ENCODE measurements around the gene SIL1. TPM values are rescaled to one million over a fixed set of nuclear protein-coding genes. Genes with fewer than 3 reads are reported as not detected.
"Not testable (repeated sequence)": the region's sequence is repeated elsewhere in the genome, so short reads cannot be mapped to it uniquely, and the experiment has no call there.

Gene SIL1
- total RNA-seq, 1 experiment from 2014 or later = 10.7 TPM

- no peak for TF ChIP-seq USF2 (CRISPR knock-in tag; IDR thresholded peaks at IDR 0.05)
These were observed 30.6 kb downstream of the SIL1 start (continued) for GRCh38 chr5:139167533-139167932.

GRCh38 chr5:139167063-139167462 lies 31.1 kb downstream of the SIL1 start:
- TF ChIP-seq OVOL2 (CRISPR knock-in tag; IDR thresholded peaks at IDR 0.05; ENCODE audit: borderline replicate concordance) = no peak
- TF ChIP-seq NFYB (CRISPR knock-in tag; conservative IDR thresholded peaks at IDR 0.05; ENCODE audit: low read depth) = no peak
- no peak for TF ChIP-seq IRF1 (CRISPR knock-in tag; IDR thresholded peaks at IDR 0.05)
- no peak for TF ChIP-seq SMAD3 (CRISPR knock-in tag; IDR thresholded peaks at IDR 0.05; ENCODE audit: borderline replicate concordance)
- no peak for TF ChIP-seq HMGA2 (CRISPR knock-in tag; IDR thresholded peaks at IDR 0.05)
- no peak for TF ChIP-seq FOXP4 (CRISPR knock-in tag; IDR thresholded peaks at IDR 0.05)
- TF ChIP-seq CBFB (CRISPR knock-in tag; IDR thresholded peaks at IDR 0.05; ENCODE audit: low read depth) = no peak
- TF ChIP-seq NR3C1 (CRISPR knock-in tag; conservative IDR thresholded peaks at IDR 0.05; ENCODE audit: low read depth) = no peak
- no peak for TF ChIP-seq MYBL2 (CRISPR knock-in tag; IDR thresholded peaks at IDR 0.05)
- no peak for TF ChIP-seq ZNF512 (CRISPR knock-in tag; IDR thresholded peaks at IDR 0.05; ENCODE audit: borderline replicate concordance)
- TF ChIP-seq PRRX2 (CRISPR knock-in tag; IDR thresholded peaks at IDR 0.05) = no peak
- no peak for TF ChIP-seq ZNF416 (CRISPR knock-in tag; IDR thresholded peaks at IDR 0.05)
- no peak for TF ChIP-seq KAT7 (CRISPR knock-in tag; IDR thresholded peaks at IDR 0.05; ENCODE audit: borderline replicate concordance)
- TF ChIP-seq TEAD1 (CRISPR knock-in tag; IDR thresholded peaks at IDR 0.05) = no peak
- no peak for TF ChIP-seq CDX4 (CRISPR knock-in tag; IDR thresholded peaks at IDR 0.05; ENCODE audit: borderline replicate concordance)
- no peak for TF ChIP-seq CREM (CRISPR knock-in tag; IDR thresholded peaks at IDR 0.05)
- TF ChIP-seq FOXP1 (CRISPR knock-in tag; IDR thresholded peaks at IDR 0.05; ENCODE audit: borderline replicate concordance) = no peak
- TF ChIP-seq ZNF396 (CRISPR knock-in tag; IDR thresholded peaks at IDR 0.05; ENCODE audit: borderline replicate concordance) = no peak
- Mint-ChIP-seq H3K4me1 (peaks cover 14% of the 10 kb centered on the region), H3K27ac (no peak overlapping the region), H3K9me3 (peaks cover 5% of the 10 kb centered on the region), H3K27me3 (ENCODE audit: low read depth) (no peaks in the 10 kb centered on the region; the same call in 1 of the 2 replicates), H3K36me3 (peaks cover 9% of the 10 kb centered on the region), H3K4me3 (no peak overlapping the region)
- no peak for ATAC-seq
- CTCF ChIA-PET = no interaction called here
- no peak for DNase-seq (ENCODE audit: low spot score)
- POLR2A ChIA-PET = no interaction called here

GRCh38 chr5:139164897-139165296 lies 33.3 kb downstream of the SIL1 start:
- Mint-ChIP-seq H3K4me1 (peaks cover 24% of the 10 kb centered on the region), H3K27ac (peak overlapping the region; percentile 71; the same call in 1 of the 2 replicates)
- ATAC-seq; H3K4me3 Mint-ChIP-seq; H3K36me3 Mint-ChIP-seq; H3K9me3 Mint-ChIP-seq; H3K27me3 Mint-ChIP-seq (ENCODE audit: low read depth); POLR2A ChIA-PET; DNase-seq (ENCODE audit: low spot score): not testable (repeated sequence)
- CTCF ChIA-PET = interaction anchor here (1.2 kb wide), 1 partner anchor 29 kb away, joined by 3 read pairs; no protein-coding TSS in a partner anchor

Measured in WTC11 (cell line).